A549 treated with GW870086 at 1 μM for 4 hours (cell line): Measurements from ENCODE around the gene SESN2. TPM values are rescaled to one million over a fixed set of nuclear protein-coding genes. Genes with fewer than 3 reads are reported as not detected.

Experiments
- total RNA-seq: library from RNA; stranded (reverse); fragments of 200-300 nt; extraction: Qiagen RNA extraction; gene quantifications from 5 replicates; pipeline ENCODE4 v1.2.3, GENCODE V29; 2022; ENCODE audit warnings: low read depth

The SESN2 gene
- 6.1 to 9.7 TPM (median 8.1 TPM) in 5 replicates for total RNA-seq

GRCh38 chr1:28259252-28259933 is at the start of gene SESN2:
Gene SESN2 (plus strand): TSS chr1:28259518. CDS start chr1:28259848, 330 bp downstream.

GRCh38 chr1:28232558-28233263 is 26.6 kb upstream of the SESN2 start, which contains the start of gene DNAJC8:
Gene DNAJC8 (minus strand): TSS chr1:28233029. CDS start chr1:28232998, 31 bp downstream.

DNA sequence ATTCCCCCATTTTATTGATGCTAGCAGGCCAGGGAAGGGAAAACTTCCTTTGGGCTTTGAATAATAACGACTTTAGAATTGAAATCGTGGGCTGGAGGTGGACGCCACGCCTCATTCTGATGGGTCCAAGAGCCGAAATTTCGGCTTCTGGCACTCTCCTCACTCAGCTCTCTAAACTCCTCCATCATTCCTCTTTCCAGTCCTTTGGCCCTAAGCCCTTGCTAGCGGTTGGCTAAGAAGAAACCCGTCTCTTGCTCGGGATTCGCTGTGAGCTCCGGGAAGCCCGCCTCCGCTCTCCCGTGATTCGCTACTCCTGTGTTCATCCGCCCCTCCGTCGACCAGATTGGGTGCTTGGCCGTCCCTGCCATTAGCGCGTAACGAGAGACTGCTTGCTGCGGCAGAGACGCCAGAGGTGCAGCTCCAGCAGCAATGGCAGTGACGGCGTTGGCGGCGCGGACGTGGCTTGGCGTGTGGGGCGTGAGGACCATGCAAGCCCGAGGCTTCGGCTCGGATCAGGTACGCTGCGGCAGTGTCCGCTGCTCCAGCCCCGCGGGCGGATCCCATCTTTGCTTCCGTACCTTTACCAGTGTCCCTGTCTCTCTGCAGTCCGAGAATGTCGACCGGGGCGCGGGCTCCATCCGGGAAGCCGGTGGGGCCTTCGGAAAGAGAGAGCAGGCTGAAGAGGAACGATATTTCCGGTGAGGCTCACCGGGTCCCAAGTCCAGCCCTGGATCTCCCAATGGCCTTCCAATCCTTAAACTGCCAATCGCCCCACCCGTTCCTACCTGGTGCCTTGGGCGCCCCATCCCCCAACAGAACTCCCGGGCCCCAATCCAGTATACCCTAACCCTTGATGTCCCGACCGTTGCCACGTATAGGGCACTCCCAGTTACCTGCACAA is 23.3 kb upstream of the SESN2 start, which contains the start of gene ATP5IF1:
Gene ATP5IF1, plus strand, starts transcription at position 370 of the 901 bp plus-strand sequence. Its CDS starts 60 bp downstream, at position 430.

Other genes with a start within 250 kb of the SESN2 start
- 6.0 to 6.7 TPM (median 6.6 TPM) in 5 replicates for gene EYA3, start 170.9 kb upstream of the SESN2 start, total RNA-seq
- gene PTAFR, start 82.8 kb upstream of the SESN2 start, total RNA-seq, result 0.09 to 0.27 TPM (median 0.23 TPM) in 5 replicates
- 68.2 to 73.3 TPM (median 70.7 TPM) in 5 replicates for gene DNAJC8, start 26.5 kb upstream of the SESN2 start, total RNA-seq
- 152 to 176 TPM (median 169 TPM) in 5 replicates for gene ATP5IF1, start 23.4 kb upstream of the SESN2 start, total RNA-seq
- 14.2 to 17.8 TPM (median 16.7 TPM) in 5 replicates for gene MED18, start 69.5 kb downstream of the SESN2 start, total RNA-seq
- gene PHACTR4, start 110.2 kb downstream of the SESN2 start, total RNA-seq, result 22.7 to 26.0 TPM (median 23.4 TPM) in 5 replicates
- gene RCC1, start 246.5 kb downstream of the SESN2 start, total RNA-seq, result 72.0 to 85.1 TPM (median 73.3 TPM) in 5 replicates